Right kidney (tissue), 1 donor: ENCODE measurements around the gene DHRS4L2.

Source experiments
- DNase-seq: peaks from one replicate; pipeline ENCODE4 v3.0.0-alpha.2; 2016

Gene DHRS4L2

DNA sequence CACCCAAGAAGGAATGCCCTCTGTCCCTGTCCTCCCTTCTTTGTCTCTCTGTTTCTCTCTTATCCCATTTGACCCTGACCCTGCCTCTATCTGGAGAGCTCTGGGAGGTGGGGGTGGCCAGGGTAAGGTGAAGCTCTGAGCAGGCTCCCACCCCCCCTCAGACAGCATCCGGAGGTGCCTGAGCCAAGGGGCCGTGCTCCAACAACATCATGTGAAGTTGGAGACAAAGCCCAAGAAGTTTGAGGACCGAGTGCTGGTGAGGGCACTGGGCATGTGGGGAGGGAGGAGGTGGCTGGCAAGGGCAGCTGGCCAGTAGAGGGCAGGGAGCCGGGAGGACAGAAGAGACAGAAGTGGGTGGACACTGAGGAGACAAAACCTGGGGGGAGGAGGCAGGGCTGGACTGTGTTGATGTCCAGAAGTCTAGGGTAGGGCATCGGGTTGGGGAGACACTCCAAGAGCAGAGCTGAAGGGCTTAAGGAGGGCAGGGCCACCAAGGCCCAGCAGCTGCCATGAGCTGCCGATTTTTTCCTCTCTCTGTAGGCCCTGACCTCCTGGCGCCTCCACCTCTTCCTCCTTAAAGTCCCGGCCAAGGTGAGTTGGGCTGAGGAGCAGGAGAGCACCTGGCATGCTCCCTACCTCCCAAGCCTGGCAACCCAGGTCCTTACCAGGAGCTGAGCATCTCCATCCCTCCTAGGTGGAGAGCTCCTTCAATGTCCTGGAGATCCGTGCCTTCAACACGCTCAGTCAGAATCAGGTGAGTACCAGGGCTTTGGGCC lies 65.0 kb downstream of the DHRS4L2 start:
- DNase-seq: no peak

GRCh38 chr14:24054324-24054641 lies 65.6 kb downstream of the DHRS4L2 start:
- DNase-seq: no peak

GRCh38 chr14:24054646-24055045 lies 65.9 kb downstream of the DHRS4L2 start:
- DNase-seq: no peak
